Glutamatergic neuron (in vitro differentiated cells): ENCODE results near the gene MEIOC. TPM values are rescaled to one million over a fixed set of nuclear protein-coding genes. Genes with fewer than 3 reads are reported as not detected.
"Not testable (repeated sequence)": the region's sequence is repeated elsewhere in the genome, so short reads cannot be mapped to it uniquely, and the experiment has no call there.

Experiments used
- DNase-seq: peaks from one replicate; pipeline ENCODE4 v3.0.0; 2022
- H3K27ac Mint-ChIP-seq: one replicate; pipeline ENCODE4 v1.8.0; 2020; ENCODE audit warnings: mild to moderate bottlenecking, mixed read lengths, inconsistent platforms; ENCODE audit not compliant: unreplicated experiment
- H3K27me3 Mint-ChIP-seq: one replicate; pipeline ENCODE4 v1.8.0; 2020; ENCODE audit warnings: mild to moderate bottlenecking, moderate library complexity, mixed read lengths, inconsistent platforms; ENCODE audit not compliant: unreplicated experiment
- H3K36me3 Mint-ChIP-seq: one replicate; pipeline ENCODE4 v1.8.0; 2020; ENCODE audit warnings: mild to moderate bottlenecking, mixed read lengths, inconsistent platforms; ENCODE audit not compliant: unreplicated experiment
- H3K4me1 Mint-ChIP-seq: one replicate; pipeline ENCODE4 v1.8.0; 2020; ENCODE audit warnings: mild to moderate bottlenecking, low read depth, mixed read lengths, inconsistent platforms; ENCODE audit not compliant: unreplicated experiment
- H3K4me3 Mint-ChIP-seq: one replicate; pipeline ENCODE4 v1.8.0; 2020; ENCODE audit warnings: mild to moderate bottlenecking, mixed read lengths, inconsistent platforms; ENCODE audit not compliant: unreplicated experiment
- H3K9me3 Mint-ChIP-seq: one replicate; pipeline ENCODE4 v1.8.0; 2020; ENCODE audit warnings: mild to moderate bottlenecking, moderate library complexity, mixed read lengths, inconsistent platforms; ENCODE audit not compliant: unreplicated experiment
- CTCF ChIP-seq: fragments of 200-600 bp; sonication (generic); IDR thresholded peaks from one replicate; pipeline ENCODE4 v1.5.0; 2021; ENCODE audit not compliant: partially characterized antibody, unreplicated experiment
- total RNA-seq: library from RNA; stranded (reverse); fragmentation: NEBNext Ultra II Directional; extraction: Animal tissue kit (Norgen Biotek cat#: 25700); gene quantifications from one replicate; pipeline ENCODE4 v1.2.1, GENCODE V29; 2021; ENCODE audit not compliant: unreplicated experiment

Gene MEIOC
- total RNA-seq, 1 donor from 2014 or later, result not detected

GRCh38 chr17:44610331-44610730 lies 45.9 kb upstream of the MEIOC start:
- peaks cover 1% of the 10 kb centered on the region for H3K27me3 Mint-ChIP-seq
- no peak overlapping the region for H3K27ac Mint-ChIP-seq
- no peak for DNase-seq
- H3K36me3 Mint-ChIP-seq, result no peaks in the 10 kb centered on the region
- H3K9me3 Mint-ChIP-seq, result peaks cover 2% of the 10 kb centered on the region
- TF ChIP-seq CTCF, result no peak
- H3K4me3 Mint-ChIP-seq, result no peak overlapping the region
- peaks cover 6% of the 10 kb centered on the region for H3K4me1 Mint-ChIP-seq

GRCh38 chr17:44610871-44611270 lies 45.4 kb upstream of the MEIOC start:
- no peak overlapping the region for H3K4me3 Mint-ChIP-seq
- peaks cover 2% of the 10 kb centered on the region for H3K9me3 Mint-ChIP-seq
- DNase-seq, result no peak
- H3K27me3 Mint-ChIP-seq, result peaks cover 1% of the 10 kb centered on the region
- no peak overlapping the region for H3K27ac Mint-ChIP-seq
- TF ChIP-seq CTCF, result no peak
- peaks cover 6% of the 10 kb centered on the region for H3K4me1 Mint-ChIP-seq
- no peaks in the 10 kb centered on the region for H3K36me3 Mint-ChIP-seq

GRCh38 chr17:44614862-44615261 lies 41.4 kb upstream of the MEIOC start:
- Mint-ChIP-seq H3K27me3 (peaks cover 1% of the 10 kb centered on the region), H3K4me3 (no peak overlapping the region), H3K27ac (no peak overlapping the region), H3K36me3 (no peaks in the 10 kb centered on the region), H3K4me1 (no peaks in the 10 kb centered on the region), H3K9me3 (peaks cover 2% of the 10 kb centered on the region)
- DNase-seq, result no peak
- TF ChIP-seq CTCF, result no peak

- H3K27ac Mint-ChIP-seq, H3K27me3 Mint-ChIP-seq, H3K9me3 Mint-ChIP-seq, H3K4me1 Mint-ChIP-seq, H3K4me3 Mint-ChIP-seq, DNase-seq, H3K36me3 Mint-ChIP-seq: not testable (repeated sequence)
Measured at GRCh38 chr17:44618652-44619051, 37.6 kb upstream of the MEIOC start.

GRCh38 chr17:44623070-44623725 lies 33.1 kb upstream of the MEIOC start:
- no peaks in the 10 kb centered on the region for H3K36me3 Mint-ChIP-seq
- no peak for DNase-seq
- H3K4me1 Mint-ChIP-seq, result peaks cover 5% of the 10 kb centered on the region
- TF ChIP-seq CTCF, result no peak
- peaks cover 7% of the 10 kb centered on the region for H3K27me3 Mint-ChIP-seq
- no peak overlapping the region for H3K4me3 Mint-ChIP-seq
- H3K27ac Mint-ChIP-seq, result no peak overlapping the region
- peaks cover under 1% of the 10 kb centered on the region for H3K9me3 Mint-ChIP-seq
